Activated CD8-positive, alpha-beta memory T cell treated with anti-CD3 and anti-CD28 coated beads for 1 hour (primary cell): ENCODE data around the gene PSMC6.
A peak's percentile ranks its signal among the peaks of the same experiment; 100 is the strongest.

Source experiments
- DNase-seq, 2 donors: peaks; one replicate each; pipeline ENCODE4 v3.0.0-alpha.2; 2020; ENCODE audit warnings: low read depth in 1 of 2; ENCODE audit errors: extremely low read depth in 1 of 2

The PSMC6 gene

GRCh38 chr14:52706724-52707706 lies at the start of gene PSMC6:
Gene PSMC6 (plus strand): TSS chr14:52707200. CDS start chr14:52707220, 20 bp downstream.
- DNase-seq: peak; percentile 89 to 95

- DNase-seq: no peak
These were observed 46.7 kb upstream of the PSMC6 start for GRCh38 chr14:52660325-52660724.

GRCh38 chr14:52660832-52661231 lies 46.2 kb upstream of the PSMC6 start:
- no peak for DNase-seq

- DNase-seq: no peak
These were observed 45.7 kb upstream of the PSMC6 start for GRCh38 chr14:52661314-52661713.

GRCh38 chr14:52663850-52664249 lies 43.1 kb upstream of the PSMC6 start:
- no peak for DNase-seq

GRCh38 chr14:52678591-52678990 lies 28.4 kb upstream of the PSMC6 start:
- DNase-seq: no peak

GRCh38 chr14:52683985-52684520 lies 22.9 kb upstream of the PSMC6 start:
- DNase-seq: no peak

- no peak for DNase-seq
These were observed 20.8 kb upstream of the PSMC6 start for GRCh38 chr14:52686176-52686575.

- DNase-seq: no peak
These were observed 15.8 kb upstream of the PSMC6 start for GRCh38 chr14:52690983-52691760.

- no peak for DNase-seq
These were observed 14.6 kb upstream of the PSMC6 start for GRCh38 chr14:52692248-52692962.

- no peak for DNase-seq
These were observed 14.0 kb upstream of the PSMC6 start for GRCh38 chr14:52693036-52693435.

GRCh38 chr14:52693532-52693931 lies 13.5 kb upstream of the PSMC6 start:
- no peak for DNase-seq

- DNase-seq: peak in 1 of 2 donors; percentile 32
These were observed 12.1 kb upstream of the PSMC6 start for GRCh38 chr14:52694761-52695480.

- DNase-seq: peak in 1 of 2 donors; percentile 45
These were observed 11.4 kb upstream of the PSMC6 start, which contains the start of gene ERO1A for GRCh38 chr14:52695481-52696091. Gene ERO1A (minus strand): TSS chr14:52695558. CDS start chr14:52695481, 77 bp downstream.

GRCh38 chr14:52700701-52701172 lies 6.3 kb upstream of the PSMC6 start:
- DNase-seq: no peak

- DNase-seq: no peak
These were observed 5.8 kb upstream of the PSMC6 start for GRCh38 chr14:52701223-52701622.

GRCh38 chr14:52703225-52703624 lies 3.8 kb upstream of the PSMC6 start:
- no peak for DNase-seq

- no peak for DNase-seq
These were observed 3.3 kb upstream of the PSMC6 start for GRCh38 chr14:52703664-52704063.

GRCh38 chr14:52706286-52706685 lies 714 bp upstream of the PSMC6 start:
- DNase-seq: no peak
